Stimulated activated naive CD4-positive, alpha-beta T cell (primary cell): ENCODE measurements around the gene KRTAP9-3.
"Not testable (repeated sequence)": the region's sequence is repeated elsewhere in the genome, so short reads cannot be mapped to it uniquely, and the experiment has no call there.

ENCODE experiments used
- DNase-seq, 6 experiments: peaks; one replicate each; lab custom pipeline; 2025; lab: John Stamatoyannopoulos, UW

Gene KRTAP9-3, protein sequence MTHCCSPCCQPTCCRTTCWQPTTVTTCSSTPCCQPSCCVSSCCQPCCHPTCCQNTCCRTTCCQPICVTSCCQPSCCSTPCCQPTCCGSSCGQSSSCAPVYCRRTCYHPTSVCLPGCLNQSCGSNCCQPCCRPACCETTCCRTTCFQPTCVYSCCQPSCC

DNA sequence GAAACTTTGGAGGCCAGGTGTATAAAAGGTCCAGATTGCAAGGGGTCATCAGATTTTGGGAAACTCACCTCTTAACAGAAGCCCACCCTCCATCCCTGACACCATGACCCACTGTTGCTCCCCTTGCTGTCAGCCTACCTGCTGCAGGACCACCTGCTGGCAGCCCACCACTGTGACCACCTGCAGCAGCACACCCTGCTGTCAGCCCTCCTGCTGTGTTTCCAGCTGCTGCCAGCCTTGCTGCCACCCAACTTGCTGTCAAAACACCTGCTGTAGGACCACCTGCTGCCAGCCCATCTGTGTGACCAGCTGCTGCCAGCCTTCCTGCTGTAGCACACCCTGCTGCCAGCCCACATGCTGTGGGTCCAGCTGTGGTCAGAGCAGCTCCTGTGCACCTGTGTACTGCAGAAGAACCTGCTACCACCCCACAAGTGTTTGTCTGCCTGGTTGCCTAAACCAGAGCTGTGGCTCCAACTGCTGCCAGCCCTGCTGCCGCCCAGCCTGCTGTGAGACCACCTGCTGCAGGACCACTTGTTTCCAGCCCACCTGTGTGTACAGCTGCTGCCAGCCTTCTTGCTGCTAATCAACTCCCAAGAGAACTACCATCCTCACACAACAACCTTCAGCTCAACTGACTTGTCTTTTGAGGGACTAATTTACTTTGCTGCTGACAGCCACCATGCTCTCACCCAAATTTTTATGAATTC, at the start of gene KRTAP9-3:
KRTAP9-3 (plus strand) TSS at position 51 of the 707 bp plus-strand sequence; CDS start at position 104, 53 bp downstream.
- DNase-seq: not testable (repeated sequence)

DNA sequence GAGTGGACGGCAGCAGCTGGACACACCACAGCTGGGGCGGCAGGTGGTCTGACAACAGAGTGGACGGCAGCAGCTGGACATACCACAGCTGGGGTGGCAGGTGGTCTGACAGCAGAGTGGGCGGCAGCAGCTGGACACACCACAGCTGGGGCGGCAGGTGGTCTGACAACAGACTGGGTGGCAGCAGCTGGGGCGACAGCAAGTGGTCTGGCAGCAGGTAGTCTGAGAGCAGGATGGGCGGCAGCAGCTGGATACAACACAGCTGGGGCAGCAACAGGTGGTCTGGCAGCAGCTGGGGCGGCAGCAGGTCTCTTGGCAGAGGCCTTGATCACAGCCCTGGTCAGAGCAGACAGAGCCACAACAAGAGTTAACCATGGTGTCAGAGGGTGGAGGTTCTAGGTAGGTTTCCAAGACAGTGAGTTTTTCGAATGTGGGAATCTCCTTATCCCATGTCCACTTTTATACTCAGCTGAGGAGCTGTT, 47.7 kb upstream of the KRTAP9-3 start, which contains the start of gene KRTAP4-1:
KRTAP4-1 (minus strand) TSS at position 432 of the 482 bp plus-strand sequence; CDS start at position 375, 57 bp downstream.
- DNase-seq: no peak

DNA sequence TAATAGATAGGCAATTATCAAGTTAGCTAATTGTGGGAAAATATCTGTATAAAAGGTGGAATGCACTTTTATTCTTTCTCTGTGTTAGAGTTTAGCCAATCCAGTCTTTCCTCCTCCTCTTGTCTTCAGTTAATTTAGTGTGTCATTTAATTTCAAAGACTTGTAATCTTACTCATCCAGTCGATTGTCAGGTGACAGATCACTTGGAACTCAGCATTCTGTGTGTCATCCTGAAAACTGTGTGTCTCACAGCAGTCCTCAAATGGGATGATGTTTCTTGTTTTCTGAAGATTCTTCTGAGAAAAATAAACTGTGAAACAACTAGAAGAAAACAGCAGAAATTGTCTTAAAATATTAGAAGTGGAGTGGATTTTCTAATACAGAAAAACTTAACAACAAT, 47.2 kb upstream of the KRTAP9-3 start:
- no peak for DNase-seq

DNA sequence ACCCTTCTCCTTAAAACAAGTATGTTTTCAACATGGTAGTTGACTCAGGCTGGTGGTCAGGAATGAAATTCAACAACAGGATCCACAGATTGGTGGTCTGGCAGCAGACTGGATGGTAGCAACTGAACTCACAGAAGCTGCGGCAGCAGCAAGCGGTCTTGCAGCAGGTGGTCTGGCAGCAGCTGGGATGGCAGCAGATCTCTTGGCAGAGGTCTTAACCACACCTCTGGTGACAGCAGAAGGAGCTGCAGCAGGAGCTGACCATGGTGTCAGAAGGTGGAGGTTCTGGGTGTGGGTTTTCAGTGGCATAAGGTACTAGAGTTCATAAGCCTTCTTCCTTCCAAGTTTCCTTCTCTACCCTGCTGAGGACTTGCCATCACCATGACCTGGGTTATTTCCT, 45.4 kb upstream of the KRTAP9-3 start:
- DNase-seq: no peak

DNA sequence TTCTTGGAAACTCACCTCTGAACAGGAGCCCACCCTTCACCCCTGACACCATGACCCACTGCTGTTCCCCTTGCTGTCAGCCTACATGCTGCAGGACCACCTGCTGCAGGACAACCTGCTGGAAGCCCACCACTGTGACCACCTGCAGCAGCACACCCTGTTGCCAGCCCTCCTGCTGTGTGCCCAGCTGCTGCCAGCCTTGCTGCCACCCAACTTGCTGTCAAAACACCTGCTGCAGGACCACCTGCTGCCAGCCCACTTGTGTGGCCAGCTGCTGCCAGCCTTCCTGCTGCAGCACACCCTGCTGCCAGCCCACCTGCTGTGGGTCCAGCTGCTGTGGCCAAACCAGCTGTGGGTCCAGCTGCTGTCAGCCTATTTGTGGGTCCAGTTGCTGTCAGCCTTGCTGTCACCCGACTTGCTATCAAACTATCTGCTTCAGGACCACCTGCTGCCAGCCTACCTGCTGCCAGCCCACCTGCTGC, 42.4 kb upstream of the KRTAP9-3 start, which contains the start of gene KRTAP9-1:
KRTAP9-1 (plus strand) TSS at position 51 of the 482 bp plus-strand sequence; CDS start at position 51, 0 bp downstream.
- not testable (repeated sequence) for DNase-seq

DNA sequence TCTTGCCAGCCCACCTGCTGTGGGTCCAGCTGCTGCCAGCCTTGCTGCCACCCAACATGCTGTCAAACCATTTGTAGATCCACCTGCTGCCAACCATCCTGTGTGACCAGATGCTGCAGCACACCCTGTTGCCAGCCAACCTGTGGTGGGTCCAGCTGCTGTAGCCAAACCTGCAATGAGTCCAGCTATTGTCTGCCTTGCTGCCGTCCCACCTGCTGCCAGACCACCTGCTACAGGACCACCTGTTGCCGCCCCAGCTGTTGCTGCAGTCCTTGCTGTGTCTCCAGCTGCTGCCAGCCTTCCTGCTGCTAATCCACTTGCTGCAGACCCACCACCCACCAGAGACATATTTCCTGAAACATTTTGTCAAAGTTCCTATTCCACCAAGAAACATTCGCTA, 41.9 kb upstream of the KRTAP9-3 start:
- DNase-seq: no peak

DNA sequence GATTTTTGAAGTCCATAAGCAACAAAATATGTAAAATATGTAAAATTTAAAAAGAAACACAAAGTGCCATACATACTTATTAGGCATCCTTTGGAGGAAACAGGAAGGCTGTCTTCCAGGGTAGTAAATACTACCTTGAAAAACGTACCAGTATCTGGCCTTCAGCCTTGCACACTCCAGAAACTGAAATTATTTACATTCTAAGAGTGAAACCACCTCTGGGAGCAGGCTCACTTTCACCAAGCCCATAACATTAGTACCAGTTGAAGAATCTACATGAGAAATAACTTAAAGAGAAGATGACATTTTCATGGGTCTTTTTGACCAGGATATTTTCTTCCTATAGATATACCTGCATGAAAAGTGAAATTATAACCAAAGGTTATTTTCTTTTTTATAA, 36.2 kb upstream of the KRTAP9-3 start:
- no peak for DNase-seq

DNA sequence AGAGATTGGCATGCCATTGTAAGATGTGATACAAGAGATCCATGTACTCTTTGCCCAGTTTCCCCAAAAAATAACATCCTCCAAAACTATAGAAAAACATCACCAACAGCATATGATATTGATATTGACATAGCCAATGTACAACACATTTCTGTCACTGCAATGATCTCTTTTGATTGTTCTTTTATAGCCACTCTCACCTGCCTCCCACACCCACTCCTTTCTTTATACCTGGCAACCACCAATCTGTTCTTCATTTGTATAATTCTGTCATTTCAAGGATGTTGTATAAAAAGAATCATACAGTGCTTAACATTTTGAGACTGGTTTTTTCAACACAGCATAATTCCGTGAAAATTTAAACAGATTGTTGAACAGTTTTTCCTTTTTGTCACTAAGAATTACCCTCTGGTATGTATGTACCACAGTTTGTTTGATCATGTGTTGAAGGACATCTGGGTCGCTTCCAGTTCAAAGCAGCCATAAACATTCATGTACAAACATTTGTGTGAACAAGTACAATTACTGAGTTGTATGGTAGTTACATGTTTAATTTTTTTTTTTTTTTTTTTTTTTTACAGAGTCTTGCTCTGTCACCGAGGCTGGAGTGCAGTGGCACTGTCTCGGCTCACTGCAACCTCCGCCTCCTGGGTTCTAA, 32.7 kb upstream of the KRTAP9-3 start:
- no peak for DNase-seq

DNA sequence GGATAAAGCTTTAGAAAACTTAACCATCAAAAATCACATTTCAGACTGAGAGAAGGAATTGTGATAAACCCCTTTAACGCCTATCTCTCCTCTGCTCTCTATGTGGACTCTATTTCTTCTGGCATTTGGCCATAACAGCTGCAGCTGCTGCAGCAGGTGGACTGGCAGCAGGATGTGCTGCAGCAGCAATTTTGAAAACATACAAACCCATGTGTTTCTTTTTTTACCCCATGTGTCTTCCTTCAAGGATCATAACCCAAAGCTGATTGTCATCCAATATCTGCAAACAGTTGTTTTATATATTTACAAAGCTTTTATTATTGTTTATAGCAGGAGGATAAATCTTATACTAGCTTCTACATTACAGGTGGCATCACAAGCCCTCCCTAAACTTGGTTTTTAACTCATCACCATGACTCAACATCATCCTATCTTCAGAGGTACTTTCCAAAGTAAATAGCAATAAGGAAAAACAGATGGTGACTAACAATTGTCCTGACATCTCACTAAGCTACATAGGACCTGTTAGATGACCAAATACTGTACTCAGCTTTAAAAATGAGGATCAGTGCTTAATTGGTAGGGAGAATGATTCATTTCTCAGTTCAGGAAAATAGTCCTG, 20.3 kb upstream of the KRTAP9-3 start:
- no peak for DNase-seq

DNA sequence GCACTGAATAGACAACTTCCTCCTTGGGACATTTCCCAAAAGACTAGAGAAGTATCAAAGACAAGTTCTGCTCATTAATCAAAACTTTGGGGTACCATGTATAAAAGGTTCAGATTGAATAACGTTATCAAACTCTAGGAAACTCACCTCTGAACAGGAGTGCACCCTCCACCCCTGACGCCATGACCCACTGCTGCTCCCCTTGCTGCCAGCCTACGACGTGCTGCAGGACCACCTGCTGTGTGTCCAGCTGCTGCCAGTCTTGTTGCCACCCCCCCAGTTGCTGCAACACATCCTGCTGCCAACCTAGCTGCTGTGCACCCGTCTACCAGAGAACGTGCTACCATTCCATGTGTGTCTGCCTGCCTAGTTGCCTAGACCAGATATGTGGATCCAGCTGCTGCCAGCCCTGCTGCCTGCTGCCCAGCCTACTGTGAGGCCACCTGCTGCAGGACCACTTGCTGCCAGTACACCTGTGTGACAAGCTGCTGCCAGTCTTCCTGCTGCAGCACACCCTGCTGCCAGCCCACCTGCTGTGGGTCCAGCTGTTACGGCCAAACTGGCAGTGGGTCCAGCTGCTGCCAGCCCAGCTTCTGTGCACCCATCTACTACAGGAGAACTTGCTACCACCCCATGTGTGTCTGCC, 19.6 kb upstream of the KRTAP9-3 start:
- DNase-seq: no peak

DNA sequence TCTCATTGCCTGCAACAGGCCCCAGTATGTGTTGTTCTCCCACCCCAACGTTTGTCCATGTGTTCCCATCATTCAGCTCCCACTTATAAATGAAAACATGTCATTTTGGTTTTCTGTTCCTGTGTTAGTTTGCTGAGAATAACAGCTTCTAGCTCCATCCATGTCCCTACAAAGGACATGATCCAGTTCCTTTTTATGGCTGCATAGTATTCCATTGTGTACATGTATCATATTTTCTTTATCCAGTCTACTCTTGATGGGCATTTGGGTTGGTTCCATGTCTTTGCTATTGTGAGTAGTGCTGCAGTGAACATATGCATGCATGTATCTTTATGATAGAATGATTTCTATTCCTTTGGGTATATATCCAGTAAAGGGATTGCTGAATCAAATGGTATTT, 16.6 kb upstream of the KRTAP9-3 start:
- DNase-seq: no peak

DNA sequence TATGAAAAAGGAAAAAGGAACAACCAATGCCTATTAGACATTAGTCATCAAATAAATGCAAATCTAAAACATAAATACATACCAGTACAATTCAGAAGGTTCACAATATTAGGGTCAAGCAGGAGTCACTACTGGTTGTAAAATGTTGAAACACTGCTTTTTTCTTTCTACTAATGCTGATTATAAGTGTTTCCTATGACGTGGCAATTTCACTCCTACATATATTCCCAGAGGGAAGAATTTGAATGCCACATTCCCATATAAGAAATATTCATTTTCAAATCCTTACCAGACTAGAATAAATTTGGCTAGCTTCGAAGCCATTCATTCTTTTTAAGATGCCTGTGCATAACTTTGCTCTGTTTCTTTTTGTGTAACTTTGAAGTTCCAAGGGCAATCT, 8.4 kb upstream of the KRTAP9-3 start:
- no peak for DNase-seq

DNA sequence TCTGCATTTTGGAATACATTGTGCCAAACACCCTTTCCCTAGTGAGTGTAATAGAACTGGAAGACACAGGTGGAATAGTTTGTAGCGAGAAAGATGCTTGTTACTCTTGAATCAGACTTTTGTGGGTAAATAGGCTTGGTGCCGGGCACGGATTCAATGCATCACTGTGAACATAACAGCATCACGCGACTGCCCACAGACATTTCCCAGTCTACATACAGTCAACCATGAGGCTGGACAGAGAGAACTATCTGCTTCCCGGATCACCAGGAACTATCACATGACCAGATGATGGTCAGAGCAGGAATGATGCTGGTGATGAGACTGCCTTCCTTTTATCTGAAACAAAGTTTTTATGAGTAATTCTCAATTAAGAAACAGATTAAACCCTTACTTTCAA, 6.2 kb upstream of the KRTAP9-3 start:
- no peak for DNase-seq

DNA sequence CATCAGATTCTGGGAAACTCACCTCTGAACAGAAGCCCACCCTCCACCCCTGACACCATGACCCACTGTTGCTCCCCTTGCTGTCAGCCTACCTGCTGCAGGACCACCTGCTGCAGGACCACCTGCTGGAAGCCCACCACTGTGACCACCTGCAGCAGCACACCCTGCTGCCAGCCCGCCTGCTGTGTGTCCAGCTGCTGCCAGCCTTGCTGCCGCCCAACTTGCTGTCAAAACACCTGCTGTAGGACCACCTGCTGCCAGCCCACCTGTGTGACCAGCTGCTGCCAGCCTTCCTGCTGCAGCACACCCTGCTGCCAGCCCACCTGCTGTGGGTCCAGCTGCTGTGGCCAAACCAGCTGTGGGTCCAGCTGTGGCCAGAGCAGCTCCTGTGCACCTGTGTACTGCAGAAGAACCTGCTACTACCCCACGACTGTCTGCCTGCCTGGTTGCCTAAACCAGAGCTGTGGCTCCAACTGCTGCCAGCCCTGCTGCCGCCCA, 5.6 kb upstream of the KRTAP9-3 start, which contains the start of gene KRTAP9-2:
KRTAP9-2 (plus strand) TSS at position 51 of the 498 bp plus-strand sequence; CDS start at position 58, 7 bp downstream.
- DNase-seq: not testable (repeated sequence)

DNA sequence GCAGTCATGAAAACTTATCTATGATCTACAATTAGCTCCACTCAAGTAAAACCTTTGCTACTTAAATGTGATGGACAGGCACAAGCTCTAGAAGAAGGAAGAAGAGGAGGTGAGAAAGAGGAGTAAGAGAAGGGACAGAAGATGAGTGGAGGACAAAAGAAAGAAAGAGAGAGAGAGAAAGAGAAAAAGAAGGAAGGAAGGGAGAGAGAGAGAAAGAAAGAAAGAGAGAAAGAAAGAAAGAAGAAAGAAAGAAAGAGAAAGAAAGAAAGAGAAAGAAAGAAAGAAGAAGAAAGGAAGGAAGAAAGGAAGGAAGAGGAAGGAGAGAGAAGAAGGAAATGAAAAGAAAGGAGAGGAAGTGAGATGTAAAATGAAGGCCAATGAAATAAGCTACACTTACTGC, 2.2 kb upstream of the KRTAP9-3 start:
- no peak for DNase-seq

DNA sequence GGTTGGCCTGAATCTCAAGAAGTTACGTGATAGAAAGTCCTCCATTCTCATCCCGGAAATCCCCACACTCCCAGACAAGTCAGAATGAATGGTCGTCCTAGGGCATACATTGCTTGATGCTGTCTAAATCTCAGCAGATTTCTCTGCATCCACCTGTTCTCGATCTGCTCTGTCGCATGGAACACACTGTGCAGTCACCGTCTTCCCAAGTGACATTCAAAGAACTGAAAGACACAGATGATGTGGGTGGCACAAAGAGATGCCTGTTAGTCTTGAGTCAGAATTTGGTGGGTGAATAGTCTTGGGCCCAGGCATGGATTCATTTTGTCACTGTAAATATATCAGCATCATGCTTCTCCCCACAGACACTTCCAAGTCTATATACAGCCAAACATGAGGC, 518 bp upstream of the KRTAP9-3 start:
- DNase-seq: no peak

DNA sequence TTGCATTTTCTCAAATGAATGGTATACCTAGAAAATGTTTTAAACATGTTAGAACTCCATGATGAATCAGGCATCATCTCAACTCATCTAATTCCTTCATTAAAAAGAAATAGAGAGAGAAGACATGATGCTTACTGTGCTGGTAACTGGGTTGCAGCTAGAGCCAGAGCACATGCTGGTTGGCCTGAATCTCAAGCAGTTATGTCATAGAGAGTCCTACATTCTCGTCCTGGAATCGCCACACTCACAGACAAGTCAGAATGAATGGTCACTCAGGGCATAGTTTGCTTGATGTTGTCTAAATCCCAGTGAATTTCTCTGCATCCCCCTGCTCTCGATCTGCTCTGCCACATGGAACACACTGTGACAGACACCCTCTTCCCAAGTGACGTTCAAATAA, 4.9 kb downstream of the KRTAP9-3 start:
- DNase-seq: not testable (repeated sequence)

DNA sequence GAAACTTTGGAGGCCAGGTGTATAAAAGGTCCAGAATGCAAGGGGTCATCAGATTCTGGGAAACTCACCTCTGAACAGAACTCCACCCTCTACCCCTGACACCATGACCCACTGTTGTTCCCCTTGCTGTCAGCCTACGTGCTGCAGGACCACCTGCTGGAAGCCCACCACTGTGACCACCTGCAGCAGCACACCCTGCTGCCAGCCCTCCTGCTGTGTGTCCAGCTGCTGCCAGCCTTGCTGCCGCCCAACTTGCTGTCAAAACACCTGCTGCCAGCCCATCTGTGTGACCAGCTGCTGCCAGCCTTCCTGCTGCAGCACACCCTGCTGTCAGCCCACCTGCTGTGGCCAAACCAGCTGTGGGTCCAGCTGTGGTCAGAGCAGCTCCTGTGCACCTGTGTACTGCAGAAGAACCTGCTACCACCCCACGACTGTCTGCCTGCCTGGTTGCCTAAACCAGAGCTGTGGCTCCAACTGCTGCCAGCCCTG, 5.7 kb downstream of the KRTAP9-3 start, which contains the start of gene KRTAP9-8:
KRTAP9-8 (plus strand) TSS at position 51 of the 489 bp plus-strand sequence; CDS start at position 104, 53 bp downstream.
- DNase-seq: not testable (repeated sequence)

DNA sequence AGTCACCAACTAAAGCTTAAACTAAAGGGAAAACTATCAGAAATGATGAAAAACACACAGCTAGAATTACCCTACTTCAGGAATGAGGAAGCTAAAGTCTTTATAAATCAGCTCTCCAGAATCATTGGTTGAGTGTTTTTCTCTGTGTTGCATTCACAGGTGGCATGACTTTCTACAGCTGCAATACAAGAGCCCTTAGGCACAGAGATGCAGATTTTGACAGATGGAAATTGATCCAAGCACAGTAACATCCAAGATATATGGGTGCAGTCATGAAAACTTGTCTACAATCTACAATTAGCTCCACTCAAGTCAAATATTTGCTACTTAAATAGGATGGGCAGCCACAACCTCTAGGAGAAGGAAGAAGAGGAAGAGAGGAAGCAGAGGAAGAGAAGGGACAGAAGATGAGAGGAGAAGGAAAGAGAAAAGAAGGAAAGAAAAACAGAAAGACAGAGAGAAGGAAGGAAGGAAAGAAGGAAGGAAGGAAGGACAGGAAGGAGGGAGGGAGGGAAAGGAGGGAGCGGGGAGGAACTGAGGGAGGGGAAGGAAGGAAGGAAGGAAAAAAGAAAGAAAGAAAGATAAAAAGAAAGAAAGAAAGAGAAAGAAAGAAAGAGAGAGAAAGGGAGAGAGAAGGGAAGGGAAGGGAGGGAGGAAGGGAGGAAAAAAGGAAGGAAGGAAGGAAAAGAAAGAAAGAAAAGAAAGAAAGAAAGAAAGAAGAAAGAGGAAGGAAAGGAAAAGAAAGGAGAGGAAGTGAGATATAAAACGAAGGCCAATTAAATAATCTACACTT, 14.9 kb downstream of the KRTAP9-3 start:
- DNase-seq: not testable (repeated sequence)

DNA sequence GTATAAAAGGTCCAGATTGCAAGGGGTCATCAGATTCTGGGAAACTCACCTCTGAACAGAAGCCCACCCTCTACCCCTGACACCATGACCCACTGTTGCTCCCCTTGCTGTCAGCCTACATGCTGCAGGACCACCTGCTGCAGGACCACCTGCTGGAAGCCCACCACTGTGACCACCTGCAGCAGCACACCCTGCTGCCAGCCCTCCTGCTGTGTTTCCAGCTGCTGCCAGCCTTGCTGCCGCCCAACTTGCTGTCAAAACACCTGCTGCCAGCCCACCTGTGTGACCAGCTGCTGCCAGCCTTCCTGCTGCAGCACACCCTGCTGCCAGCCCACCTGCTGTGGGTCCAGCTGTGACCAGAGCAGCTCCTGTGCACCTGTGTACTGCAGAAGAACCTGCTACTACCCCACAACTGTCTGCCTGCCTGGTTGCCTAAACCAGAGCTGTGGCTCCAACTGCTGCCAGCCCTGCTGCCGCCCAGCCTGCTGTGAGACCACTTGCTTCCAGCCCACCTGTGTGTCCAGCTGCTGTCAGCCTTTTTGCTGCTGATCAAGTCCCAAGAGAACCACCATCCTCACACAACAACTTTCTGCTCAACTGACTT, 17.5 kb downstream of the KRTAP9-3 start, which contains the start of gene KRTAP9-4:
KRTAP9-4 (plus strand) TSS at position 51 of the 604 bp plus-strand sequence; CDS start at position 85, 34 bp downstream.
- DNase-seq: not testable (repeated sequence)
